GM18511 (cell line): Measurements from ENCODE around the gene ZNF786.
"Not testable (repeated sequence)": the region's sequence is repeated elsewhere in the genome, so short reads cannot be mapped to it uniquely, and the experiment has no call there.

ENCODE experiments used
- ATAC-seq: cut with Tn5 transposase; IDR thresholded peaks from one replicate; pipeline ENCODE4 v1.9.1; 2021; ENCODE audit warnings: mild to moderate bottlenecking, moderate library complexity; ENCODE audit not compliant: unreplicated experiment

ZNF786 gene, protein sequence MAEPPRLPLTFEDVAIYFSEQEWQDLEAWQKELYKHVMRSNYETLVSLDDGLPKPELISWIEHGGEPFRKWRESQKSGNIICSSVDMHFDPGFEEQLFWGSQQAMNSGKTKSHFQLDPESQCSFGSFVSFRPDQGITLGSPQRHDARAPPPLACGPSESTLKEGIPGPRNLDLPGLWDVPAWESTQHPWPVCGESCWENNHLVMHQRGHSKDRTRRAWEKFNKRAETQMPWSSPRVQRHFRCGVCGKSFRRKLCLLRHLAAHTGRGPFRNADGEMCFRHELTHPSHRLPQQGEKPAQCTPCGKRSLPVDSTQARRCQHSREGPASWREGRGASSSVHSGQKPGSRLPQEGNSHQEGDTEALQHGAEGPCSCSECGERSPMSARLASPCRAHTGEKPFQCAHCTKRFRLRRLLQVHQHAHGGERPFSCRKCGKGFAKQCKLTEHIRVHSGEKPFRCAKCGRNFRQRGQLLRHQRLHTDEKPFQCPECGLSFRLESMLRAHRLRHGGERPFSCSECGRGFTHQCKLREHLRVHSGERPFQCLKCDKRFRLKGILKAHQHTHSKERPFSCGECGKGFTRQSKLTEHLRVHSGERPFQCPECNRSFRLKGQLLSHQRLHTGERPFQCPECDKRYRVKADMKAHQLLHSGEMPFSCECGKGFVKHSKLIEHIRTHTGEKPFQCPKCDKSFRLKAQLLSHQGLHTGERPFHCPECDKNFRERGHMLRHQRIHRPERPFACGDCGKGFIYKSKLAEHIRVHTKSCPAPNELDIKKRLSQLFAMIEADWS

DNA sequence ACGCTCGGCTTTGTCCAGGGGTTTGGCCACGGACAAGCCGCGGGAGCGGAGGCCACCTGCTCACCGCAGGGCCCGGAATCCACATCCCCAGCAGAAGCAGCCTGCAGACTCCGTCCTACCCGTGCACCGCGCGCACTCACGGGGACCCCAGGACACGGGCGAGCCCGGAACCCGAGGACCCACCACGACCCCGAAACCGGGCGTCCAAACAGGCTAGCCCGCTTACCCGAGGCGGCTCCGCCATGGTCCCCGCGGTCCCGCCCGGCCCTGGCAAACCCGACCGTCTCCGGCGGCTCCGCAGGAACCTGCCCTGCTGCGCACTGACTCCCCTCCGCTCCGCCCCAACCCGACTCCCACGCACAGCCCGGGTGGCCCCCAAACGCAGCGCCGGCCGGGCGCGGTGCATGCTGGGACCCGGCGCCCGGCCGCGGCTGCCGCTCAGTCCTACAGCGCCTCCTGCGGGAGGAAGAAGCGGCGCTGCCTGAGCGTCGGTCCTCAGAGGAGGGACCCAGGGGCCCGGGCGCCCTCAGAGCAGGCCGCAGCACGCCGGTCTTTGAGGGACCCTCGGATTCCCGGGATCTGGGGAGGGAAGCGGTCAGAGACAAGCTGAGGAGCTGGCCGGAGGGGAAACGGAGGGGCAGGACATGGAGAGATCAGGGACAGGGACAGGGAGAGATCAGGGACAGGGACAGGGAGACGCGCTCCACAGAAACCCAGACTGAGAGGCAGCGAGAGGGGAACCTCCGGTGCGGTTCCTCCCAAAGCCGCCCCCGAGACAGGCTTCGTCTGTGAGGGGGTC, at the start of gene ZNF786:
Gene ZNF786, minus strand, starts transcription at position 322 of the 799 bp plus-strand sequence. Its CDS starts 78 bp downstream, at position 244.
- ATAC-seq, result peak; percentile 80

GRCh38 chr7:149136118-149136517, 45.6 kb upstream of the ZNF786 start:
- no peak for ATAC-seq

GRCh38 chr7:149133028-149133710, 42.7 kb upstream of the ZNF786 start:
- no peak for ATAC-seq

DNA sequence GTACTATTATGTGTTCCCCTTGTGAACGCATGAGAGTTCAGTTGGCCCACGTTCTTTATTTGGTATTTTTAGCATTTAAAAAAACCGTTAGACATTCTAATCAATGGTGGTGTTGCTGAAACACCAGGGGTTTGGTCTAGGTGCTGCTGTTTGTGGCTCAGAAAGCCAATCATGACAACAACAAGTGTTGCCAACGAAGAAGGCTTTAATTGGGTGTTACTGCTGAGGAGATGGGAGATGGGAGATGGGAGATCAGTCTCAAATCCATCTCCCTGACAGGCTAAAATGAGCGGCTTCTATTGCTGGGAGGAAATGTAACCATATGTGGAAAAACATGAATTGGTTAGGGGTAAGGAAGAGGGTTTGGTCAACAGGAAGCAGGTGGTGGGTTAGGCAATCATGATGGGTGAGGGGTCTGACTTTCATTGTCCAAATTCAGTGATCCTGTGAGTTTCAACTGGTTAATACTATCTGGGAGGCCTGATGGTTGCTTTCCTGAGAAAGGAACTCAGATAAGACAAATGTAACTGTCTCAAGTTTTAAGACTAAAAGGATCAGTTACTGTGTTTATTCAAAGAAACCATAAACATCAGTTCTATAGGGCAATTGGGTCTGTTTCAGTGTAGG, 40.2 kb upstream of the ZNF786 start:
- ATAC-seq, result no peak

GRCh38 chr7:149126662-149127266, 36.2 kb upstream of the ZNF786 start:
- peak; percentile 58 for ATAC-seq

GRCh38 chr7:149125863-149126661, 35.5 kb upstream of the ZNF786 start, which contains the start of gene ZNF425:
Gene ZNF425 (minus strand): TSS chr7:149126324. CDS start chr7:149126213, 111 bp downstream.
- ATAC-seq, result peak; percentile 86

- ATAC-seq, result no peak
Observed at GRCh38 chr7:149125189-149125862, 34.8 kb upstream of the ZNF786 start.

DNA sequence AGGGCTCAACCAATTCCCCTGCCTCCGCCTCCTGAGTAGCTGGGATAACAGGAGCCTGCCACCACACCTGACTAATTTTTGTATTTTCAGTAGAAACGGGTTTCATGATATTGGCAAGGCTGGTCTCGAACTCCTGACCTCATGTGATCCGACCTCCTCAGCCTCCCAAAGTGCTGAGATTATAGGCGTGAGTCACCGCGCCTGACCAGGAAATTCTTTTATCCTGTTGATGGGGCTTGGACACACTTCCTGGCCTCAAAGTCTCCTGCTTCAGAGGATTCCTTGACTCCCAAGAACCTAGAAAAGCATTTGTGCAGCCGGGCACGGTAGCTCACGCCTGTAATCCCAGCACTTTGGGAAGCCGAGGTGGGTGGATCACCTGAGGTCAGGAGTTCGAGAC, 19.5 kb upstream of the ZNF786 start:
- ATAC-seq, result no peak

- no peak for ATAC-seq
Observed at GRCh38 chr7:149104749-149105148, 14.2 kb upstream of the ZNF786 start.

GRCh38 chr7:149104214-149104613, 13.7 kb upstream of the ZNF786 start:
- ATAC-seq, result no peak

GRCh38 chr7:149103424-149103823, 12.9 kb upstream of the ZNF786 start:
- ATAC-seq, result no peak

GRCh38 chr7:149102666-149103065, 12.1 kb upstream of the ZNF786 start:
- no peak for ATAC-seq

- ATAC-seq, result no peak
Observed at GRCh38 chr7:149100821-149101220, 10.3 kb upstream of the ZNF786 start.

DNA sequence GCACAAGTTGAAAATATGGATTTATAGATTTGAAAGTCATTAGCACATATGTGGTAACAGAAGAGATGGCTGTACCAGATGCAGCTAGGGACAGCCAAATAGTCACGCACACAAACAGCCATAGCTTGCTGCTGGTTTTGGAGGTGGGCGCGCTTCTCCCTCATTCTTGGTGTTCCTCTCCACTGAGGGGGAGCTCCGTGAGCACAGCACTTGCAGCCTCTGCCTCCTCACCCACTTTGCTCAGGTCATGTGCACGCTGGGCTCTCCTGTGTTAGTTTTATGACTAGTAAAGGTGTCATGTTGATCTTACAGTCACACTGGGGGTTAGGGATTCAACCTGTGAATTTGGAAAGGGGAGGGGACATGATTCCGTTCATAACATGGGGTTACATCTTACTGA, 8.5 kb upstream of the ZNF786 start:
- no peak for ATAC-seq

DNA sequence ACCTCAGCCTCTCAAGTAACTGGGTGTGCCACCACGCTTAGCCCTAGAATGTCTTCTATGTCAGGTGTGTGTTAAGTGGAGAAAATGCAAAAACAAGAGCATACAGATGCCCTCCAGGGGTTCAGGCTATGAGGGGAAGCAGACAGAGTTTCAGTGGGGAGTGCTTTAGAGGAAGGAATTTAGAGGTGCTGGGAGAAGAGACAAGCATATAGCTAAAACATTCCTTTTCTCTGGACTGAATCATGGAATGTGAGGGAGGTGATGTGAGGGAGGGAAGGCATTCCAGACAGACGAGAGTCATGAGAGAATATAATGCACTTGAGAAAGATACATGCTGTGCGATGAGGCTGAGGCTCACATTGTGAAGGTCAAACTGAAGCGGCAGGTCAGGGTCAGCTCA, 6.6 kb upstream of the ZNF786 start:
- ATAC-seq, result no peak

DNA sequence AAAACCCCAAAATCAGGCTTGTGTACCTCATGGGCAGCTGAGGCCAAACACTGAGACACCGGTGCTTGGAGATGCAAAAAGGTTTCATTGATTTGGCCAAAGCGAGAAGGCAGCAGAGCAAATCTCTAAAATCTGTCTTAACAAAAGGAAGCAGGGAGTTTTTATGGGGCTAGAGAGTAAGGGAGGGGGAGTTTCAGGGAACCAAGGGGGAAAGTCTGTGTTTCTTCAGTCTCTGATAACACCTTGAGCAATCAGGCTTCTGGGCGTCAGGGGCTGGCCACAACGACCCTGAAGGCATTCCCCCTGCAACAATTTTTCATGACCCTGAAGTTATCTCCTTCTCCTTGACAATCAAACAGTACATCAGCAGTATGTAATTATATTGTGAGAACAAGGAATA, 2.7 kb upstream of the ZNF786 start:
- ATAC-seq, result no peak

DNA sequence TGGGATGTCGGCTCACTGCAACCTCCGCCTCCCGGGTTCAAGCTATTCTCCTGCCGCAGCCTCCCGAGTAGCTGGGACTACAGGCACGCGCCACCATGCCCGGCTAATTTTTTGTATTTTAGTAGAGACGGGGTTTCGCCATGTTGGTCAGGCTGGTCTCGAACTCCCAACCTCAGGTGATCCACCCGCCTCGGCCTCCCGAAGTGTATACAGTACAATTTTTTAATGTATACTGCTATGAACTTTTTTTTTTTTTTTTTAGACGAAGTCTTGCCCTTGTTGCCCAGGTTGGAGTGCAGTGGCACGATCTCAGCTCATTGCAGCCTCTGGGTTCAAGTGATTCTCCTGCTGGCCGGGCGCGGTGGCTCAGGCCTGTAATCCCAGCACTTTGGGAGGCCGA, 1.7 kb upstream of the ZNF786 start:
- ATAC-seq, result not testable (repeated sequence)

DNA sequence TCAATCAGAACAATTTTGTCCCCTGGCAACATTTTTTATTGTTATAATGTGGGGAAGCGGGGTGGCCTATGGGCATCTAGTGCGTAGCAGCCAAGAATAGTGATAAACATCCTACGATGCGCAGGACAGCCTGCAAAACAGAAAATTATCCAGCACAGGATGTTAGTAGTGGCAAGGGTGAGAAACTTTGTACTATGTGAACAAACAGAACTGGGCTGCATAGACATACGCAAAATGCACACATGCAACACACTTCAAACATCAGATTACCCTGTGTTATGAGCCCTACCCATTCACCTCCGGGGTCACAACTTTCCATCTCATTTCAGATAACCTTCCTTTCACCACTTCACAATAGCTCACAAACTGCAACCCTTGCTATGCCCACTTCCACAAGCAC, 3.1 kb downstream of the ZNF786 start:
- ATAC-seq, result no peak
